ENCODE results near the gene CCDC187.

Gene CCDC187

GRCh38 chr9:136206602-136207275 is 97.2 kb downstream of the CCDC187 start:
- no peak for DNase-seq (ENCODE audit: low read depth)
- no peak for TF ChIP-seq CTCF (IDR thresholded peaks at IDR 0.05; ENCODE audit: insufficient read depth, low read depth, low read length, missing control alignments)
- H3K4me3 ChIP-seq (ENCODE audit: low read length), result no peak overlapping the region

- H3K4me3 ChIP-seq (ENCODE audit: low read length), result no peak overlapping the region
- TF ChIP-seq CTCF (IDR thresholded peaks at IDR 0.05; ENCODE audit: insufficient read depth, low read depth, low read length, missing control alignments), result no peak
- no peak for DNase-seq (ENCODE audit: low read depth)
Observed at GRCh38 chr9:136205707-136205992, 98.2 kb downstream of the CCDC187 start.

GRCh38 chr9:136204838-136205706 is 98.8 kb downstream of the CCDC187 start, which contains the start of gene LHX3:
Gene LHX3 (minus strand): TSS chr9:136205128. CDS start chr9:136205012, 116 bp downstream.
- no peak for TF ChIP-seq CTCF (IDR thresholded peaks at IDR 0.05; ENCODE audit: insufficient read depth, low read depth, low read length, missing control alignments)
- H3K4me3 ChIP-seq (ENCODE audit: low read length), result no peak within 1 kb of the TSS
- DNase-seq (ENCODE audit: low read depth), result peak; percentile 29

GRCh38 chr9:136204145-136204805 is 99.6 kb downstream of the CCDC187 start:
- TF ChIP-seq CTCF (IDR thresholded peaks at IDR 0.05; ENCODE audit: insufficient read depth, low read depth, low read length, missing control alignments), result no peak
- DNase-seq (ENCODE audit: low read depth), result no peak
- no peak overlapping the region for H3K4me3 ChIP-seq (ENCODE audit: low read length)

- no peak for TF ChIP-seq CTCF (IDR thresholded peaks at IDR 0.05; ENCODE audit: insufficient read depth, low read depth, low read length, missing control alignments)
- H3K4me3 ChIP-seq (ENCODE audit: low read length), result no peak overlapping the region
- no peak for DNase-seq (ENCODE audit: low read depth)
Observed at GRCh38 chr9:136203408-136204144, 100.3 kb downstream of the CCDC187 start.
